Measurements from ENCODE around the gene GLIPR2. TPM values are rescaled to one million over a fixed set of nuclear protein-coding genes. Genes with fewer than 3 reads are reported as not detected.
A peak's percentile ranks its signal among the peaks of the same experiment; 100 is the strongest.

GLIPR2 gene
- total and polyA plus RNA-seq, 2 donors (not counting 3 experiments of a cell fraction or from before 2014, with no cell fraction given), result 22.0 to 42.4 TPM

GRCh38 chr9:36153746-36154145 lies 17.2 kb downstream of the GLIPR2 start:
- no peaks in the 10 kb centered on the region for H3K27me3 ChIP-seq (ENCODE audit: control insufficient read depth in 2 of 2, insufficient read depth in 2 of 2, low read length in 2 of 2)
- H2AFZ ChIP-seq (ENCODE audit: low read depth, low read length), result no peak overlapping the region
- intact Hi-C loops (cut with micrococcal nuclease), result loop anchor here (1.0 kb wide), 1 partner anchor 10 kb away; no protein-coding TSS in a partner anchor
- no peak for FAIRE-seq
- peaks cover 39% of the 10 kb centered on the region for H3K4me1 ChIP-seq (ENCODE audit: control insufficient read depth, extremely low read depth, insufficient read depth, low read length)
- H3K4me3 ChIP-seq (replicated peaks in 1 of 3; ENCODE audit: insufficient read depth in 1 of 3, low read depth in 1 of 3, low read length in 3 of 3), result no peak overlapping the region
- peak overlapping the region; percentile 47 for H3K9ac ChIP-seq (replicated peaks; ENCODE audit: extremely low read depth, insufficient read depth, low read length)
- DNase-seq (ENCODE audit: low read depth, low spot score), result no peak
- CTCF ChIA-PET, result interaction anchor here (1.3 to 1.6 kb wide), 4 partner anchors 12 to 50 kb away, joined by 3 to 18 read pairs (median 4); no protein-coding TSS in a partner anchor
- H3K4me2 ChIP-seq (ENCODE audit: insufficient read depth, low read length), result no peak overlapping the region
- no peaks in the 10 kb centered on the region for H3K9me3 ChIP-seq (replicated peaks; ENCODE audit: control insufficient read depth, insufficient read depth, low read length)
- no peaks in the 10 kb centered on the region for H3K9me1 ChIP-seq (replicated peaks; ENCODE audit: control insufficient read depth, extremely low read depth, insufficient read depth, low read length)
- no peaks in the 10 kb centered on the region for H3K79me2 ChIP-seq (ENCODE audit: control insufficient read depth, insufficient read depth, low read length)
- POLR2A ChIA-PET, result interaction anchor here (1.9 kb wide), 1 partner anchor 52 kb away, joined by 5 read pairs; no protein-coding TSS in a partner anchor
- H4K20me1 ChIP-seq (replicated peaks; ENCODE audit: control insufficient read depth, extremely low read depth, insufficient read depth, low read length), result no peaks in the 10 kb centered on the region
- dilution Hi-C loops (cut with MboI; ENCODE audit: extremely low pct_ligation_motif_present, low sequenced_read_pairs), result no loop called here
- no peaks in the 10 kb centered on the region for H3K36me3 ChIP-seq (ENCODE audit: control insufficient read depth in 2 of 2, extremely low read depth in 1 of 2, insufficient read depth in 2 of 2, low read length in 2 of 2)
- no TSS peak for BruUV-seq (replicated peaks)
- TF ChIP-seq GATA2 (IDR thresholded peaks at IDR 0.05; ENCODE audit: insufficient read depth, insufficient read length, low read depth, low read length) (no peak), FOS (IDR thresholded peaks at IDR 0.05; ENCODE audit: borderline replicate concordance, insufficient read depth, low read length) (no peak), MAX (IDR thresholded peaks at IDR 0.05; ENCODE audit: insufficient read depth, insufficient read length) (no peak), CTCF (IDR thresholded peaks at IDR 0.05; ENCODE audit: extremely low read depth in 1 of 2, insufficient read depth in 1 of 2, low read depth in 1 of 2, low read length in 2 of 2) (no peak), POLR2AphosphoS5 (IDR thresholded peaks at IDR 0.05; ENCODE audit: insufficient read depth, low read depth, low read length) (no peak), MYC (IDR thresholded peaks at IDR 0.05; ENCODE audit: low read depth, low read length) (no peak), POLR2A (IDR thresholded peaks at IDR 0.05; ENCODE audit: low read depth, low read length) (no peak), EZH2 (IDR thresholded peaks at IDR 0.05; ENCODE audit: borderline replicate concordance, low read depth, low read length, severe bottlenecking) (no peak)
- peak overlapping the region; percentile 57 for H3K27ac ChIP-seq (ENCODE audit: insufficient read depth, low read depth, low read length)
